ENCODE results near the gene RNF2. TPM values are rescaled to one million over a fixed set of nuclear protein-coding genes. Genes with fewer than 3 reads are reported as not detected.

The RNF2 gene
- polyA plus RNA-seq, 1 donor from 2014 or later = 49.2 TPM

DNA sequence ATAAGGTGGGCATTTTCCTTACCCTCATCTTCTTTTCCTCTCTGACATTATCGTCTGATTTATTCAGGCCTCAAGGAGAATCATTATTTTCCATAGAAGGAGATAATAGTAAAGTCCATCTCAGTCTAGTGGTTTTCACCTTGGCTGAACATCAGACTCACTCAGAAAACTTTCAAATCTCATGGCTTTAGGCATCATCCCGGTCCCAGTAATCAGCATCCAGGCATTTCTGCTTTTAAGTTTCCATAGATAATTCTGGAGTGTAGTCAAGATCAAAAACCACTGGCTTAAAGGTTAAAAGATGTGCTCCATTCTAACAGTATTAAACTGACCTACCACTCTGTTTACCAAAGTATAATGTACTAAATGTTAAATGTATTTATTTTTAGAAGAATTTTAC is 49.4 kb downstream of the RNF2 start:
- Histone ChIP-seq H3K4me3 (ENCODE audit: low read length) (no peak overlapping the region), H2AFZ (ENCODE audit: low read depth, low read length) (no peak overlapping the region), H3K9me3 (ENCODE audit: low read length) (no peaks in the 10 kb centered on the region), H4K20me1 (ENCODE audit: insufficient read depth) (no peaks in the 10 kb centered on the region), H3K36me3 (ENCODE audit: insufficient read depth, low read length) (peaks cover 12% of the 10 kb centered on the region), H3K9ac (ENCODE audit: low read length) (no peak overlapping the region), H3F3A (ENCODE audit: insufficient read depth, low read length, poor library complexity, severe bottlenecking) (no peaks in the 10 kb centered on the region), H3K27me3 (ENCODE audit: insufficient read depth, low read depth, low read length) (no peaks in the 10 kb centered on the region), H3K79me2 (replicated peaks; ENCODE audit: insufficient read depth, low read length) (no peaks in the 10 kb centered on the region), H3K9me2 (ENCODE audit: insufficient read depth, low read length) (no peaks in the 10 kb centered on the region), H3K27ac (ENCODE audit: low read length) (no peak overlapping the region), H3K4me2 (ENCODE audit: low read length) (no peak overlapping the region)
- no peak for TF ChIP-seq EP300 (conservative IDR thresholded peaks at IDR 0.05; ENCODE audit: poor library complexity, severe bottlenecking)
- no peak for TF ChIP-seq RAD21 (conservative IDR thresholded peaks at IDR 0.05)
- TF ChIP-seq SMC3 (conservative IDR thresholded peaks at IDR 0.05; ENCODE audit: poor library complexity) = no peak
- TF ChIP-seq, protein P1, sequence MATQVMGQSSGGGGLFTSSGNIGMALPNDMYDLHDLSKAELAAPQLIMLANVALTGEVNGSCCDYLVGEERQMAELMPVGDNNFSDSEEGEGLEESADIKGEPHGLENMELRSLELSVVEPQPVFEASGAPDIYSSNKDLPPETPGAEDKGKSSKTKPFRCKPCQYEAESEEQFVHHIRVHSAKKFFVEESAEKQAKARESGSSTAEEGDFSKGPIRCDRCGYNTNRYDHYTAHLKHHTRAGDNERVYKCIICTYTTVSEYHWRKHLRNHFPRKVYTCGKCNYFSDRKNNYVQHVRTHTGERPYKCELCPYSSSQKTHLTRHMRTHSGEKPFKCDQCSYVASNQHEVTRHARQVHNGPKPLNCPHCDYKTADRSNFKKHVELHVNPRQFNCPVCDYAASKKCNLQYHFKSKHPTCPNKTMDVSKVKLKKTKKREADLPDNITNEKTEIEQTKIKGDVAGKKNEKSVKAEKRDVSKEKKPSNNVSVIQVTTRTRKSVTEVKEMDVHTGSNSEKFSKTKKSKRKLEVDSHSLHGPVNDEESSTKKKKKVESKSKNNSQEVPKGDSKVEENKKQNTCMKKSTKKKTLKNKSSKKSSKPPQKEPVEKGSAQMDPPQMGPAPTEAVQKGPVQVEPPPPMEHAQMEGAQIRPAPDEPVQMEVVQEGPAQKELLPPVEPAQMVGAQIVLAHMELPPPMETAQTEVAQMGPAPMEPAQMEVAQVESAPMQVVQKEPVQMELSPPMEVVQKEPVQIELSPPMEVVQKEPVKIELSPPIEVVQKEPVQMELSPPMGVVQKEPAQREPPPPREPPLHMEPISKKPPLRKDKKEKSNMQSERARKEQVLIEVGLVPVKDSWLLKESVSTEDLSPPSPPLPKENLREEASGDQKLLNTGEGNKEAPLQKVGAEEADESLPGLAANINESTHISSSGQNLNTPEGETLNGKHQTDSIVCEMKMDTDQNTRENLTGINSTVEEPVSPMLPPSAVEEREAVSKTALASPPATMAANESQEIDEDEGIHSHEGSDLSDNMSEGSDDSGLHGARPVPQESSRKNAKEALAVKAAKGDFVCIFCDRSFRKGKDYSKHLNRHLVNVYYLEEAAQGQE (IDR thresholded peaks at IDR 0.05; ENCODE audit: borderline replicate concordance) = no peak
- TF ChIP-seq EZH2 (IDR thresholded peaks at IDR 0.05; ENCODE audit: borderline replicate concordance, insufficient read depth, low read length, poor library complexity, severe bottlenecking) = no peak
- TF ChIP-seq POLR2AphosphoS5 (IDR thresholded peaks at IDR 0.05) = no peak
- no peak for TF ChIP-seq TAF1 (IDR thresholded peaks at IDR 0.05; ENCODE audit: low read depth)
- TF ChIP-seq MXI1 (conservative IDR thresholded peaks at IDR 0.05; ENCODE audit: poor library complexity, severe bottlenecking) = no peak
- TF ChIP-seq CTCF (IDR thresholded peaks at IDR 0.05; ENCODE audit: poor library complexity, severe bottlenecking) = no peak

DNA sequence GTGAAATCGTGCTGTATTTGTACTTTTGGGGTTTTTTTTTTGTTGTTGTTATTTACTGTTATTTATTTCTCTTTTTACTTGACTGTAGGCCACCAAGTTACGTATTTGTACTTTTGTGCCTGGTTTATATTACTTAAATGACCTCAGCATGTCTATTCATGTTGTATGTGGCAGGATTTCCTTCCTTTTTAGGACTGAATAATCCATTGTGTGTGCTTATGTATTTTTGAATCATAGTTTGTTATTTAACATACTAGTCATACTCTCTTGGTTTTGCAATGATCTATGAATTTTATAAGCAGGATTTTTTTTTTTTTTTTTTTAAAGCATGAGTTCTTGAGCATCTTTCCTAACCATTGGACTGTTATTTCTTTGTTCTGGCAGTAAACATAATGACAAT is 51.2 kb downstream of the RNF2 start:
- H4K20me1 ChIP-seq (ENCODE audit: insufficient read depth) = no peaks in the 10 kb centered on the region
- H3K36me3 ChIP-seq (ENCODE audit: insufficient read depth, low read length) = peaks cover 20% of the 10 kb centered on the region
- H3K9me3 ChIP-seq (ENCODE audit: low read length) = no peaks in the 10 kb centered on the region
- TF ChIP-seq CTCF (IDR thresholded peaks at IDR 0.05; ENCODE audit: poor library complexity, severe bottlenecking) (no peak), MXI1 (conservative IDR thresholded peaks at IDR 0.05; ENCODE audit: poor library complexity, severe bottlenecking) (no peak), RAD21 (conservative IDR thresholded peaks at IDR 0.05) (no peak), EP300 (conservative IDR thresholded peaks at IDR 0.05; ENCODE audit: poor library complexity, severe bottlenecking) (no peak), EZH2 (IDR thresholded peaks at IDR 0.05; ENCODE audit: borderline replicate concordance, insufficient read depth, low read length, poor library complexity, severe bottlenecking) (no peak), TAF1 (IDR thresholded peaks at IDR 0.05; ENCODE audit: low read depth) (no peak)
- no peaks in the 10 kb centered on the region for H3K27me3 ChIP-seq (ENCODE audit: insufficient read depth, low read depth, low read length)
- no peak overlapping the region for H3K4me2 ChIP-seq (ENCODE audit: low read length)
- H3F3A ChIP-seq (ENCODE audit: insufficient read depth, low read length, poor library complexity, severe bottlenecking) = no peaks in the 10 kb centered on the region
- H3K9ac ChIP-seq (ENCODE audit: low read length) = no peak overlapping the region
- no peaks in the 10 kb centered on the region for H3K79me2 ChIP-seq (replicated peaks; ENCODE audit: insufficient read depth, low read length)
- no peak overlapping the region for H3K27ac ChIP-seq (ENCODE audit: low read length)
- no peak overlapping the region for H3K4me3 ChIP-seq (ENCODE audit: low read length)
- H3K9me2 ChIP-seq (ENCODE audit: insufficient read depth, low read length) = no peaks in the 10 kb centered on the region
- H2AFZ ChIP-seq (ENCODE audit: low read depth, low read length) = no peak overlapping the region
